GM20000 (cell line): ENCODE results near the gene TCF12.
A peak's percentile ranks its signal among the peaks of the same experiment; 100 is the strongest.

Source experiments
- DNase-seq: peaks from one replicate; pipeline ENCODE4 v3.0.0; 2012; ENCODE audit warnings: low spot score
- CTCF ChIP-seq: IDR thresholded peaks from 2 replicates; pipeline ENCODE4 v1.5.1; 2012; ENCODE audit warnings: mild to moderate bottlenecking, control low read depth; ENCODE audit errors: extremely low read depth, missing control alignments

TCF12 gene

GRCh38 chr15:56918046-56918938 lies at the start of gene TCF12:
Gene TCF12 (plus strand): TSS chr15:56918644. CDS start chr15:56919914, 1,270 bp downstream.
- peak; percentile 95 for DNase-seq
- TF ChIP-seq CTCF: peak; percentile 39

- no peak for DNase-seq
- peak; percentile 21 for TF ChIP-seq CTCF
These were observed 48.9 kb upstream of the TCF12 start for GRCh38 chr15:56869573-56869972.

- DNase-seq: no peak
These were observed 47.3 kb upstream of the TCF12 start for GRCh38 chr15:56871185-56871584.

GRCh38 chr15:56871867-56872266 lies 46.6 kb upstream of the TCF12 start:
- no peak for TF ChIP-seq CTCF
- no peak for DNase-seq

More at GRCh38 chr15:56871185-56871584, 47.3 kb upstream of the TCF12 start:
- no peak for TF ChIP-seq CTCF

DNA sequence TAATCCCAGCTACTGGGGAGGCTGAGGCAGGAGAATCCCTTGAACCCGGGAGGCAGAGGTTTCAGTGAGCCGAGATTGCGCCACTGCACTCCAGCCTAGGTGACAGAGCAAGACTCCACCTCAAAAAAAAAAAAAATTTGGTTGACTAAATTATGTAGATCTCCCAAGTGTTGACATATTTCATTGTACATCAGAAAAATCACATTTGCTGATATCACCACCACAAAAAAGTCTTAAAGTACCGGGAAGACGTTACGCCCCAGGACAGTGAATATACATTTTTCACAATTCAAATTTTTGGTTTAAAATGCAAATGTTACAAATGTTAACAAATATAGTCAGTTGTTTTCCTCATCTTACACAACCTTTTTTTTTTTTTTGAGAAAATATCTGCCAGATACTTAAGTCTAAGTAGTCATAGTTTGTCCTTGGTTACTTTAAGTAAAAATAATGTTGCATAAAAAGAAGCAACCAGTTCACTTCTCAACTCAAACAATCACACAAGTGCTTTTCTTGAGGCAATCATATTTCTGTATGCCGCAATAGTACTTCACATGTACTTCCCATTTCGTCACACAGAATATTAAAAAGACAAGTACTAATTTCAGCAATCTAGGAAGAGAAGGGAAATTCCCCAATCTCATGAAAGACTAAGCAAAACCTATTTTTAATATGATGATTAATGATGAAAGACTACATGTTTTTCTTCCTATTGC lies 41.0 kb upstream of the TCF12 start:
- peak; percentile 17 for DNase-seq
- no peak for TF ChIP-seq CTCF

- TF ChIP-seq CTCF: no peak
- no peak for DNase-seq
These were observed 38.9 kb upstream of the TCF12 start for GRCh38 chr15:56879502-56879901.

GRCh38 chr15:56883088-56883487 lies 35.4 kb upstream of the TCF12 start:
- no peak for TF ChIP-seq CTCF
- no peak for DNase-seq
